ENCODE results near the gene KAZALD1.

Gene KAZALD1

GRCh38 chr10:101112799-101113594 is 51.2 kb downstream of the KAZALD1 start:
- TF ChIP-seq ZBTB7A (IDR thresholded peaks at IDR 0.05; ENCODE audit: low read depth) (no peak), TEAD4 (IDR thresholded peaks at IDR 0.05) (no peak), FOXM1 (IDR thresholded peaks at IDR 0.05; ENCODE audit: borderline replicate concordance, low read depth) (no peak), NFIC (IDR thresholded peaks at IDR 0.05) (no peak), CREB1 (IDR thresholded peaks at IDR 0.05; ENCODE audit: low read depth) (no peak), TCF12 (IDR thresholded peaks at IDR 0.05; ENCODE audit: low read depth) (no peak), EGR1 (IDR thresholded peaks at IDR 0.05) (no peak), TAF1 (IDR thresholded peaks at IDR 0.05; ENCODE audit: low read depth) (no peak), CEBPB (IDR thresholded peaks at IDR 0.05) (no peak), YY1 (IDR thresholded peaks at IDR 0.05; ENCODE audit: low read depth) (no peak), RAD21 (IDR thresholded peaks at IDR 0.05; ENCODE audit: low read depth) (no peak), MAX (IDR thresholded peaks at IDR 0.05) (no peak), EP300 (IDR thresholded peaks at IDR 0.05; ENCODE audit: borderline replicate concordance) (no peak), USF1 (IDR thresholded peaks at IDR 0.05) (no peak)
- TF ChIP-seq, protein P1, sequence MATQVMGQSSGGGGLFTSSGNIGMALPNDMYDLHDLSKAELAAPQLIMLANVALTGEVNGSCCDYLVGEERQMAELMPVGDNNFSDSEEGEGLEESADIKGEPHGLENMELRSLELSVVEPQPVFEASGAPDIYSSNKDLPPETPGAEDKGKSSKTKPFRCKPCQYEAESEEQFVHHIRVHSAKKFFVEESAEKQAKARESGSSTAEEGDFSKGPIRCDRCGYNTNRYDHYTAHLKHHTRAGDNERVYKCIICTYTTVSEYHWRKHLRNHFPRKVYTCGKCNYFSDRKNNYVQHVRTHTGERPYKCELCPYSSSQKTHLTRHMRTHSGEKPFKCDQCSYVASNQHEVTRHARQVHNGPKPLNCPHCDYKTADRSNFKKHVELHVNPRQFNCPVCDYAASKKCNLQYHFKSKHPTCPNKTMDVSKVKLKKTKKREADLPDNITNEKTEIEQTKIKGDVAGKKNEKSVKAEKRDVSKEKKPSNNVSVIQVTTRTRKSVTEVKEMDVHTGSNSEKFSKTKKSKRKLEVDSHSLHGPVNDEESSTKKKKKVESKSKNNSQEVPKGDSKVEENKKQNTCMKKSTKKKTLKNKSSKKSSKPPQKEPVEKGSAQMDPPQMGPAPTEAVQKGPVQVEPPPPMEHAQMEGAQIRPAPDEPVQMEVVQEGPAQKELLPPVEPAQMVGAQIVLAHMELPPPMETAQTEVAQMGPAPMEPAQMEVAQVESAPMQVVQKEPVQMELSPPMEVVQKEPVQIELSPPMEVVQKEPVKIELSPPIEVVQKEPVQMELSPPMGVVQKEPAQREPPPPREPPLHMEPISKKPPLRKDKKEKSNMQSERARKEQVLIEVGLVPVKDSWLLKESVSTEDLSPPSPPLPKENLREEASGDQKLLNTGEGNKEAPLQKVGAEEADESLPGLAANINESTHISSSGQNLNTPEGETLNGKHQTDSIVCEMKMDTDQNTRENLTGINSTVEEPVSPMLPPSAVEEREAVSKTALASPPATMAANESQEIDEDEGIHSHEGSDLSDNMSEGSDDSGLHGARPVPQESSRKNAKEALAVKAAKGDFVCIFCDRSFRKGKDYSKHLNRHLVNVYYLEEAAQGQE (IDR thresholded peaks at IDR 0.05; ENCODE audit: low read depth): no peak

DNA sequence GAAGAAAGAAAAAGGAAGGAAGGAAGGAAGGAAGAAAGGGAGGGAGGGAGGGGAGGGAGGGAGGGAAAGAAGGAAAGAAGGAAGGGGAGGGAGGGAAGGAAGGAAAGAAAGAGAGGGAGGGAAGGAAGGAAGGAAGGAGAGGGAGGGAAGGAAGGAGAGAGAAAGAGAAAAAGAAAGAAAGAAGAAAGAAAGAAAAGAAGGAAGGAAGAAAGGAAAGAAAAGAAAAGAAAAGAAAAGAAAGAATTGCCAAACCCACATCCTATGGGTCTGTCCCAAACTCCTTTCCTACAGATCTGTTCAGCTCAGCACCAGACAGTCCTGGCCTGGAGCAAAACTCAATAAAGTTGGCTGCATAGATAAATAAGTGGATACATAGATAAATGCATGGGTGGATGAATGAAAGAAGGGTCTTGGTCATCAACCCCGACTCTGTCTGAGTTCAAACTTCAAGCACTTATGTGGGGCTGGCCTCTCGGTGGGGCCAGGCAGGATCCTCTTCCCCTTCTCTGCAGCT is 52.2 kb downstream of the KAZALD1 start:
- TF ChIP-seq ZBTB7A (IDR thresholded peaks at IDR 0.05; ENCODE audit: low read depth): no peak
- no peak for TF ChIP-seq EGR1 (IDR thresholded peaks at IDR 0.05)
- TF ChIP-seq CEBPB (IDR thresholded peaks at IDR 0.05): no peak
- no peak for TF ChIP-seq NFIC (IDR thresholded peaks at IDR 0.05)

DNA sequence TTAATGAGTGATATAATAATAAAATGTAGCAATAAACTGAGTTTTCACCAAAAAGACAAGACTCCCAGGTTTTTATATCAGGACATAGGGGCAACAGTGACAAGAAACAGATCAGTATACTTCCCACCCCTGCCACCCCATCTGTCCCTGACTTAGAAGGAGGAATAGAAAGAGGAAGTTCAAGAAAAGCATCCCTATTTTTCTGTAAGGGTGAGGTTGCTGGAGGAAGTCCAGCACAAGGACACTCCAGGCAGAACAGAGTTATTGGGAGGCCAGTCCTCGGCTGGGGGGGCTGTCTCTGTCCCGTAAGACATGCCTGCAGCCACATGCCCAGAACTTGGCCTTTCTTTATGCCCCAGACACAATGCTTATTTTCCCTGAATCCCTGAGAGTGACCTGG is 52.9 kb downstream of the KAZALD1 start:
- TF ChIP-seq ZBTB7A (IDR thresholded peaks at IDR 0.05; ENCODE audit: low read depth) (no peak), CEBPB (IDR thresholded peaks at IDR 0.05) (no peak), EP300 (IDR thresholded peaks at IDR 0.05; ENCODE audit: borderline replicate concordance) (no peak), MAX (IDR thresholded peaks at IDR 0.05) (no peak)

Measured in Ishikawa (cell line).